DOHH2 (cell line): Measurements from ENCODE around the gene RASL11B.

Experiments
- CTCF ChIP-seq: fragments of 200-600 bp; sonication (generic); IDR thresholded peaks from one replicate; pipeline ENCODE4 v1.5.1; 2014; ENCODE audit warnings: antibody characterized with exemption, mild to moderate bottlenecking, low read depth, low read length; ENCODE audit not compliant: poor library complexity, severe bottlenecking
- EZH2phosphoT487 ChIP-seq: fragments of 200-600 bp; sonication (generic); IDR thresholded peaks from 2 replicates; pipeline ENCODE4 v1.6.1; 2017; ENCODE audit warnings: borderline replicate concordance, mild to moderate bottlenecking, antibody characterized with exemption, low read length, moderate library complexity, mixed read lengths

GRCh38 chr4:52867163-52867562 lies 5.0 kb downstream of the RASL11B start:
- TF ChIP-seq CTCF: no peak
- TF ChIP-seq EZH2phosphoT487: no peak
